Epithelial cell of esophagus (primary cell): ENCODE data around the gene GIMAP5.

ENCODE experiments used
- DNase-seq: peaks from one replicate; pipeline ENCODE4 v3.0.0; 2010; ENCODE audit warnings: low read depth
- H3K4me3 ChIP-seq: 2 replicates; pipeline ENCODE4 v1.5.1; 2011; ENCODE audit warnings: mild to moderate bottlenecking, low read length, control low read depth
- CTCF ChIP-seq: IDR thresholded peaks from 2 replicates; pipeline ENCODE4 v1.5.1; 2011; ENCODE audit warnings: low read depth, mild to moderate bottlenecking, low read length, control low read depth, inconsistent platforms; ENCODE audit not compliant: insufficient read depth; ENCODE audit errors: missing control alignments

GIMAP5 gene

GRCh38 chr7:150737265-150738055 is at the start of gene GIMAP5:
Gene GIMAP5, plus strand, starts transcription at chr7:150737418. Its CDS starts 3,467 bp downstream, at chr7:150740885.
- no peak within 1 kb of the TSS for H3K4me3 ChIP-seq

GRCh38 chr7:150688630-150689029 is 48.6 kb upstream of the GIMAP5 start:
- DNase-seq, result no peak
- TF ChIP-seq CTCF, result no peak
- H3K4me3 ChIP-seq, result no peak overlapping the region

More at GRCh38 chr7:150737265-150738055, at the start of gene GIMAP5:
- no peak for DNase-seq
- no peak for TF ChIP-seq CTCF

- no peak for TF ChIP-seq CTCF
- no peak for DNase-seq
- H3K4me3 ChIP-seq, result no peak overlapping the region
Measured at GRCh38 chr7:150695654-150696053, 41.6 kb upstream of the GIMAP5 start.

GRCh38 chr7:150703209-150703608 is 34.0 kb upstream of the GIMAP5 start:
- TF ChIP-seq CTCF, result no peak
- no peak for DNase-seq
- no peak overlapping the region for H3K4me3 ChIP-seq

- no peak overlapping the region for H3K4me3 ChIP-seq
- TF ChIP-seq CTCF, result no peak
- DNase-seq, result no peak
Measured at GRCh38 chr7:150715293-150715692, 21.9 kb upstream of the GIMAP5 start.

- no peak for DNase-seq
- no peak overlapping the region for H3K4me3 ChIP-seq
- TF ChIP-seq CTCF, result no peak
Measured at GRCh38 chr7:150715738-150716137, 21.5 kb upstream of the GIMAP5 start.

GRCh38 chr7:150716368-150716767 is 20.9 kb upstream of the GIMAP5 start, which contains the start of gene GIMAP1:
Gene GIMAP1, plus strand, starts transcription at chr7:150716613. Its CDS starts 2,435 bp downstream, at chr7:150719048.
- no peak for DNase-seq
- TF ChIP-seq CTCF, result no peak
- H3K4me3 ChIP-seq, result no peak within 1 kb of the TSS
